ENCODE results near the gene AATK.
"Not testable (repeated sequence)": the region's sequence is repeated elsewhere in the genome, so short reads cannot be mapped to it uniquely, and the experiment has no call there.

Gene AATK

GRCh38 chr17:81162491-81162890, 3.5 kb downstream of the AATK start:
- no peak for DNase-seq (ENCODE audit: low spot score)

DNA sequence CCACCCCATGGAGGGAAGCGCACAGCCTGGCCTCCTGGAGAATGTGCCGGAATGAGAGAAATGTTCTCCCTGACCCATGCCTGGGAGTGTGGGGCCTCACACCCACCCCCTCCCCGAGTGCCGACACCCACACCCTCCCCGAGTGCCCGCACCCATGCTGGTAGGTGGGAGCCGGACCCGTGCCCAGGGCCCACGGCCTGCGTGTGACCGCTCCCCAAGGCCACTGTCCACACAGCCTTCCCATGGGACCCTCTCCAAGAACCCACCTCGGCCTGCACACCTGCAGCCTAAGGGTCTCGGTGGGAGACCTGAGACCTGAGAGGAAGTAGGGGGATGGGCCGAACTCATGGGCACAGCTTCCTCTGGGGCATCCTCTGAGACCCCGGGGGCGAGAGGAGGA, 4.0 kb downstream of the AATK start:
- no peak for DNase-seq (ENCODE audit: low spot score)

GRCh38 chr17:81161536-81161935, 4.5 kb downstream of the AATK start:
- DNase-seq (ENCODE audit: low spot score) = no peak

DNA sequence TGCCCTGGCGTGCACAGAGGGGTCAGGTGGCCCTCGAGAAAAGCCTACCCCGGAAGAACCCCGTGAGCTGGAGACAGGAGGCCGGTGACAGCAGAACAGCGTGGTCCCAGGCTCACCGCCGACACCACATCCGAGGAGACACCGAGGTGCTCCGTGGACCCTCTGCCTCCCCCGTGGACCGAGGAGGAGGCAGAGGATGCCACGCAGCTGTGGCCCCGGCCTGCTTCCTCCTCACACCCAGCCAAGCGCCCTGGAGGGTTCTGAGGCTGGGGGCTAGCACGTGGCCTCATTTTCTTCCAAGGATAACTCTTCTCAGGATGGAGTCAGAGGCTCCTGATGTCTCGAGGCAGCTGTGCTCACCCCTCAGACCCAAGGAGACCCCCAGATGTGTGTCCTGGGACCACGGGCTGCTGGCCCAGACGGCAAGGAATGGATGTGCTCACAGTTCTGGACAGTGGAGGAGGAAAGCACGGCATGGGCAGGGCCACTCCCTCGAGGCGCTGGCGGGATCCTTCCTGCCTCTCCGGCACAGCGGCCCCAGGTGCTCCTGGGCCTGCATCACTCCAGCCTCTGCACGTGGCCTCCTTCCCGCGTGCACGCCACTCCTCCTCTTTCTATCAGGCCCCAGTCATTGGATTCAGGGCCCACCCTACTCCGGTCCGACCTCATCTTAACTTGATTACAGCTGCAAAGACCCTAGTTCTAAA, 5.1 kb downstream of the AATK start:
- no peak for DNase-seq (ENCODE audit: low spot score)

DNA sequence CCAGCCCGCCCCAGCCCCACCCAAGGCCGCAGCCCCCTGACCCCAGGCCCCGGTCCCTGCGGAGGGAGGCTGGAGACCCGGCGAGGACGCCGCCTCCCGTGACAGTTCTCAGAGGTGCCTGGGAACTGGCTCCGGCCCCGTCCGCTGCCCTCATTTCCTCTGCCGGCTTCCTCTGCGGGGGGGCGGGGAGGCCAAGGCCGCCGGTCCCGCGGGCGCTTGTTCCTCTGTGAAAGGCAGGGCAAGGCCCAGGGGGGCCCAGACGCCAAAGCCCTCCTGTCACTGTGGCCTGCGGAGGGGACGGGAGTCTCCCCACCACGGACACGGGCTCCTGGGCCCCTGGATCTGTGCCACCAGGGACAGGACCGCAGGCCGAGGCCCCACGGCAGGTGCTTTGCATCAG, 5.7 kb downstream of the AATK start:
- no peak for DNase-seq (ENCODE audit: low spot score)

DNA sequence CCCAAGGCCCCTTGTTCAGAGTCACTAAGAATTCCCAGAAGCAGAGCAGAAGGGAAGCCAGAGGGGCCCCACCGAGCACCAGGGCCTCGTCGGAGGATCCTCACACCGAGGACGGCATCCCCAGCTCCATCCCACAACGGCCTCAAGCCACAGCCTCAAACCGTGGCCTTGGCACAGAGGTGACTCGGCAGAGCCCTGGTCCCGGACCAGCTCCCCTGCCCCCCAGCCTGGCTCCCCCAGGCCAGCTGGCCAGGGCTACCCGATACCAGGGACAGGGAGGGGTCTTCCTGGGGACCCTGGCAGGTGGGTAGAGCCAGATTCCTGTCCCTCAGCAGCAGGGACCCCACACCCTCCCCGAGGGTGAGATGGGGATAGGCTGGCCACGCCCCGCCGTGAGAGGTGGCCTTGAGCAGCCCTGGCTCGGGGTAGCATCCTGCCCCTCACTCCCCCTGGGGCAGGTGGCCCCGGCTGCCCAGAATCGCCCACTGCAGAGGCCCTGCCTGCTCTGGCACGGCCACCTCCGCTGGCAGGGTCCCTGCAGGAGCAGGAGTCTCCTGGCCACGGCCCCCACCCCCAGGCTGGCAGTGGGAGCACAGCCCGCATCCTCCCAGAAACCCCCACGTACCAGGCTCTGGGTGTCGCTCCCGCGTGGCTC, 6.3 kb downstream of the AATK start:
- no peak for DNase-seq (ENCODE audit: low spot score)

GRCh38 chr17:81158688-81159590, 7.1 kb downstream of the AATK start:
- no peak for DNase-seq (ENCODE audit: low spot score)

DNA sequence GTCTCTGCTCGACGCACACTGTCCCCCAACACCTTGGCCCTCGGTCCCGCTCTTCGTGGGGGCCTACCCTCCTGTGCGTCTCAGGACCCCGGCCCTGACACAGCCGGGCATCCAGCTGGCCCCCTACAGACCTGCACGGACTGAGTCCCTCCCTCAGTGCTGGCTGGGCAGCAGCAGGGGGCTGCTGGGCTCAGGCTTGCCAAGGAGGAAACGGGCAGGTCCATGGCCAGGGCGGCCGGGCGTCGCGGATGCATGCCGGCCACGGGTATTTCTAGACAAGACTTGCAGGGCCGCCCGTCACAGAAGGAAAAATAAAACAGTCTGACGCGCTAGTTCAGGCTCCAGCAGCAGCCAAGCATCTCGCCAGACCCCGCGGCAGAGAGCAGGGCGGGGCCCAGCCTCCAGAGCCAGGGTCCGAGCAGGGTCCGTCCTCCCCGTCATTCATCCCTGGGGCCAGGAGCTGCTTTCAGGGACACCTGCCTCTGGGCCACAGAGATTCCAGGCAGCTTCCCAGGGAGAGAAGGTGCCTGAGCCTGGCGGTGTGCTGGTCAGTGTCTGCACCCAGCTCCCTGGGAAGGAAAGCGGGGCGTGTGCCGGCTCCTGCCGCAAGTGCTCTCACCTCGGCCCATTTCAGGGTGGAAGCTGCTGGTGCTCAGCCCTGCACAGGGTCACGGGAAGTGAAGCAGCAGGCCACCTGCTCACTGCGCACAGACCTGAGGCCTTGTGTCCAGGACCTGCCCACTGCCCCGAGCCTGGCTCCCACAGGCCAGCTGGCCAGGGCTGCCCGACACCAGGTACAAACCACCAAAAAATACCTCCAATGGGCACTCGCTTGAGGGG, 8.0 kb downstream of the AATK start:
- DNase-seq (ENCODE audit: low spot score) = no peak

- DNase-seq (ENCODE audit: low spot score) = no peak
These were observed 8.9 kb downstream of the AATK start for GRCh38 chr17:81156866-81157805.

- DNase-seq (ENCODE audit: low spot score) = no peak
These were observed 11.1 kb downstream of the AATK start for GRCh38 chr17:81154961-81155360.

DNA sequence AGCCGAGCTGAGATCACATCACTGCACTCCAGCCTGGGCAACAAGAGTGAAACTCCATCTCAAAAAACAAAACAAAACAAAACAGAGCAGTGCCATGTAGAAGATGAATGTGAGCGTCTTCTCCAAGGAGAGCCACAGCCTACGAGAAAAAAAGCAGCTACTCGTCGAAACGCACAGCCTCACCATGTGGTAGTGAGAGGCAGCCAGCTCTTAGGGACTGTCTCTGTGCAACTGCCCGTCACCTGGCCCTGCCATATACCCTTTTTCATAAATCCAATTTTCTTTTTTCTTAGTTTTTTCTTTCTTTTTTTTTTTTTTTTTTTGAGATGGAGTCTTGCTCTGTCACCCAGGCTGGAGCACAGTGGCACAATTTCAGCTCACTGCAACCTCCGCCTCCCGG, 12.0 kb downstream of the AATK start:
- not testable (repeated sequence) for DNase-seq (ENCODE audit: low spot score)

GRCh38 chr17:81153340-81153803, 12.6 kb downstream of the AATK start:
- no peak for DNase-seq (ENCODE audit: low spot score)

GRCh38 chr17:81152288-81152828, 13.7 kb downstream of the AATK start:
- DNase-seq (ENCODE audit: low spot score) = no peak

DNA sequence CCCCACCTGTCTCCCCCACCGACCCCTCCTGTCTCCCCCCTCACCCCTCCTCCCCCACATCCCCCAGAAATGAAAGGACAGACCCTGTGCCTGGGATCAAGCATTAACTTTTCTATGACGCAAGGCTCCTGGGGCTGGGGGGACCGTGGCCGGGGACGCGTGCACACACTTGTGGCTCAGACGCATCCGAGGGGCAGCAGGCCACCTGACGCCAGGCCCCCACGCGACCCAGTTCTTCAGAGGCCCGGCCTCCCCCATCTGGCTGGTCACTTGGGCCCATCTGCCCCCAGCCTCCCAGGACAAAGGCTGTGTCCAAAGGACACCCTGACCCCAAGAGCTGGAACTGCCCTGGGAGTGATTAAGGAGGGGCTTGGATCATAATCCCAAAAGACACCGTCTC, 14.7 kb downstream of the AATK start:
- no peak for DNase-seq (ENCODE audit: low spot score)

GRCh38 chr17:81150377-81151077, 15.5 kb downstream of the AATK start:
- no peak for DNase-seq (ENCODE audit: low spot score)

GRCh38 chr17:81148986-81149533, 17.0 kb downstream of the AATK start:
- DNase-seq (ENCODE audit: low spot score) = no peak

GRCh38 chr17:81148571-81148970, 17.4 kb downstream of the AATK start:
- no peak for DNase-seq (ENCODE audit: low spot score)

DNA sequence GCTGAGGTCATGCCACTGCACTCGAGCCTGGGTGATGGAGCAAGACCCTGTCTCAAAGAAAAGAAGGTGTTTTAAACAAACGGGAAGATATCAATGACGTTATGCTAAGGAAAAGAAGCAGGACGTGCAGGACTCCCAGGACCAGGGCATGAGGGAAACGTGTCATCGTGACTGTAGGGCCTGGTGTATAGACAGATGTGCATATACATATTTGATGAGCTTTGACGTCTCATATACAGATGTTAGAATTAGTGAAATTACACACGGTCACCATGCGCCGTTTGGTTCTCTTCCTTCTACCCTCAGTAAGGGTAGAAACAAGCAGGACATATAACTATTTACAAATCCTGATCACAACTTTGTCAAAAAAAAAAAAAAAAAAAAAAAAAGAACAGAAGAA, 18.3 kb downstream of the AATK start:
- no peak for DNase-seq (ENCODE audit: low spot score)

GRCh38 chr17:81146208-81146607, 19.8 kb downstream of the AATK start:
- not testable (repeated sequence) for DNase-seq (ENCODE audit: low spot score)

DNA sequence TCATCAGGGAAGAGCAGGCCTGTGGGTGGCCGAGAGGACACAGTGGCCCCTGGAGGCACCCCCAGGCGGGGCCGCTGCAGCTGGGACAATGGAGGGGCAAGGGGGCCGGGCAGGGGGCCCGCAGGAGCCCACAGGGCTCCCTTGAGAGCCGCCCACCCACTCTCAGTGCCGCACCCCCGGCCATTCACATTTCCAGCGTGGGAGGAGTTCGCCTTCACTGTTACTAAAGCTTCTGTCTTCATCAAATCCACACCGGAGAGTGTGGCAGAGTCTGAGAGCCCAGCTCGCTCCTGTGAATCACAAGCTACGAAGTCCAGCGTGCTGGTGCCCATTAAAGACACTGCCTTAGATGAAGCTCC, 21.6 kb downstream of the AATK start:
- DNase-seq (ENCODE audit: low spot score) = no peak
